GM19193 (cell line): ENCODE measurements around the gene ARHGDIG.

Source experiments
- POLR2A ChIP-seq: IDR thresholded peaks from 4 replicates; pipeline ENCODE4 v1.6.1; 2011; ENCODE audit not compliant: insufficient read depth, insufficient read length; ENCODE audit errors: extremely low read depth

The ARHGDIG gene

GRCh38 chr16:296806-297510 is 16.6 kb downstream of the ARHGDIG start:
- no peak for TF ChIP-seq POLR2A

GRCh38 chr16:297832-298231 is 17.4 kb downstream of the ARHGDIG start:
- TF ChIP-seq POLR2A: no peak

- TF ChIP-seq POLR2A: no peak
Observed at GRCh38 chr16:301235-301634, 20.8 kb downstream of the ARHGDIG start.

- TF ChIP-seq POLR2A: no peak
Observed at GRCh38 chr16:301950-302349, 21.6 kb downstream of the ARHGDIG start.

- no peak for TF ChIP-seq POLR2A
Observed at GRCh38 chr16:303760-304505, 23.5 kb downstream of the ARHGDIG start.

GRCh38 chr16:305916-306626 is 25.7 kb downstream of the ARHGDIG start:
- no peak for TF ChIP-seq POLR2A

GRCh38 chr16:306911-307370 is 26.6 kb downstream of the ARHGDIG start:
- TF ChIP-seq POLR2A: no peak

GRCh38 chr16:307691-308312 is 27.4 kb downstream of the ARHGDIG start:
- TF ChIP-seq POLR2A: no peak

GRCh38 chr16:309476-309875 is 29.1 kb downstream of the ARHGDIG start:
- TF ChIP-seq POLR2A: no peak

- TF ChIP-seq POLR2A: no peak
Observed at GRCh38 chr16:311725-312124, 31.3 kb downstream of the ARHGDIG start.

- TF ChIP-seq POLR2A: no peak
Observed at GRCh38 chr16:314351-314750, 34.0 kb downstream of the ARHGDIG start.

- TF ChIP-seq POLR2A: no peak
Observed at GRCh38 chr16:314795-315299, 34.5 kb downstream of the ARHGDIG start.

GRCh38 chr16:316741-317464 is 36.5 kb downstream of the ARHGDIG start:
- TF ChIP-seq POLR2A: no peak

GRCh38 chr16:317583-317982 is 37.2 kb downstream of the ARHGDIG start:
- TF ChIP-seq POLR2A: no peak

- no peak for TF ChIP-seq POLR2A
Observed at GRCh38 chr16:318628-319027, 38.2 kb downstream of the ARHGDIG start.

GRCh38 chr16:320206-320605 is 39.8 kb downstream of the ARHGDIG start:
- no peak for TF ChIP-seq POLR2A
